Transverse colon (tissue), 4 donors: Measurements from ENCODE around the gene HOXA2. TPM values are rescaled to one million over a fixed set of nuclear protein-coding genes. Genes with fewer than 3 reads are reported as not detected.

Experiments
- DNase-seq: peaks from one replicate; pipeline ENCODE4 v3.0.0-alpha.2; 2019
- H3K27ac ChIP-seq, 4 donors: fragments of 200-600 bp; sonication (generic); 2 replicates each; pipeline ENCODE4 v1.5.1; 2016 to 2018; ENCODE audit warnings: inconsistent platforms in 4 of 4
- H3K27me3 ChIP-seq: fragments of 200-600 bp; sonication (generic); 2 replicates; pipeline ENCODE4 v1.5.1; 2017; ENCODE audit warnings: inconsistent platforms
- H3K36me3 ChIP-seq, 4 donors: fragments of 200-600 bp; sonication (generic); 2 replicates each; pipeline ENCODE4 v1.5.1; 2017 to 2019; ENCODE audit warnings: inconsistent platforms in 4 of 4
- H3K4me1 ChIP-seq, 4 donors: fragments of 200-600 bp; sonication (generic); 2 replicates each; pipeline ENCODE4 v1.5.1; 2017 to 2020; ENCODE audit warnings: inconsistent platforms in 4 of 4
- H3K4me3 ChIP-seq, 4 donors: fragments of 200-600 bp; sonication (generic); 1 replicate in 1 of 4; 2 replicates in 3 of 4; pipeline versions ENCODE4 v1.5.1 to v1.6.1; 2017 to 2019; ENCODE audit warnings: inconsistent platforms in 4 of 4
- H3K9me3 ChIP-seq, 2 donors: fragments of 200-600 bp; sonication (generic); 2 replicates each; pipeline ENCODE4 v1.5.1; 2017 to 2019; ENCODE audit warnings: inconsistent platforms in 2 of 2
- CTCF ChIP-seq, 5 experiments: fragments of 200-600 bp in 3 of 5; fragments of 450-650 bp in 2 of 5; sonication (generic) in 3 of 5; IDR thresholded peaks; 1 replicate in 2 of 5; 2 replicates in 3 of 5; pipeline ENCODE4 v1.5.1; 2016 to 2017; ENCODE audit warnings: antibody characterized with exemption in 5 of 5, inconsistent platforms in 3 of 5, mild to moderate bottlenecking in 2 of 5, moderate library complexity in 1 of 5
- EP300 ChIP-seq: sonication (generic); formaldehyde crosslinking; IDR thresholded peaks from one replicate; pipeline ENCODE4 v1.6.1; 2017; ENCODE audit warnings: antibody characterized with exemption, low read depth
- POLR2A ChIP-seq: fragments of 450-650 bp; IDR thresholded peaks from one replicate; pipeline ENCODE4 v1.6.1; 2016; ENCODE audit warnings: antibody characterized with exemption, mild to moderate bottlenecking, moderate library complexity
- POLR2AphosphoS5 ChIP-seq, 3 donors: sonication (generic); formaldehyde crosslinking; IDR thresholded peaks; one replicate each; pipeline ENCODE4 v1.6.1; 2016; ENCODE audit warnings: antibody characterized with exemption in 3 of 3
- WGBS, 2 donors: methylation state at CpG; one replicate each; pipeline ENCODE4 v1.1.5; 2018; ENCODE audit warnings: low coverage in 1 of 2; 5-methylcytosine and 5-hydroxymethylcytosine counted together
- in situ Hi-C, 4 donors: fragments of 200-750 bp; cut with MboI; loops; one replicate each; pipeline versions ENCODE4 v1.15.0 to v1.15.1; 2017; ENCODE audit warnings: low sequenced_read_pairs in 3 of 4, low pct_ligation_motif_present in 1 of 4, low pct_unique_long_range_greater_than_20kb in 1 of 4
- intact Hi-C: fragments of 100-400 bp; cut with DNase I; formaldehyde crosslinking; loops from one replicate; pipeline ENCODE4 v1.15.1; 2023; ENCODE audit warnings: low total_unique reads
- total RNA-seq, 4 donors: library from RNA; depleted of rRNA; stranded (reverse); fragments of >200 nt; gene quantifications; one replicate each; pipeline ENCODE4 v1.1.0, GENCODE V29; 2016

Gene HOXA2
- total RNA-seq, 4 donors from 2014 or later: 2.7 to 16.1 (median 5.2) TPM

- TF ChIP-seq EP300 (no peak), POLR2A (no peak), POLR2AphosphoS5 (IDR thresholded peaks at IDR 0.05) (no peak), CTCF (IDR thresholded peaks at IDR 0.05) (no peak)
- WGBS, 2 donors: 33 to 53% methylated on average over 7 of the region's 7 CpGs
- Histone ChIP-seq H3K4me3 (peak overlapping the region in 2 of 4 donors; percentile 19 to 37), H3K36me3 (no peaks in the 10 kb centered on the region), H3K4me1 (peaks cover 40 to 100% (median 87%) of the 10 kb centered on the region in 4 donors), H3K27me3 (no peaks in the 10 kb centered on the region), H3K27ac (peak overlapping the region; percentile 90 to 96 (median 92)), H3K9me3 (no peaks in the 10 kb centered on the region)
- no peak for DNase-seq
- intact Hi-C loops: no loop called here
- in situ Hi-C loops: no loop called here
Measured at GRCh38 chr7:27121684-27122076, 19.2 kb upstream of the HOXA2 start.

- no peaks in the 10 kb centered on the region for H3K36me3 ChIP-seq
- 42% methylated on average over 1 of the region's 1 CpG; no CpG with 5 or more reads in 1 of the 2 donors for WGBS, 2 donors
- DNase-seq: no peak
- TF ChIP-seq POLR2A: no peak
- no peak for TF ChIP-seq EP300
- TF ChIP-seq CTCF (IDR thresholded peaks at IDR 0.05): no peak
- TF ChIP-seq POLR2AphosphoS5 (IDR thresholded peaks at IDR 0.05): no peak
- H3K4me1 ChIP-seq: peaks cover 35 to 98% (median 73%) of the 10 kb centered on the region in 4 donors
- intact Hi-C loops: no loop called here
- H3K9me3 ChIP-seq: no peaks in the 10 kb centered on the region
- in situ Hi-C loops: no loop called here
- no peaks in the 10 kb centered on the region for H3K27me3 ChIP-seq
- H3K4me3 ChIP-seq: no peak overlapping the region
- H3K27ac ChIP-seq: peak overlapping the region; percentile 90 to 96 (median 92)
Measured at GRCh38 chr7:27119412-27119911, 17.0 kb upstream of the HOXA2 start.

GRCh38 chr7:27118580-27118979 is 16.1 kb upstream of the HOXA2 start:
- no peak for DNase-seq
- in situ Hi-C loops (no loop called here), intact Hi-C loops (no loop called here)
- TF ChIP-seq CTCF (IDR thresholded peaks at IDR 0.05): no peak
- TF ChIP-seq POLR2A: no peak
- no peak for TF ChIP-seq POLR2AphosphoS5 (IDR thresholded peaks at IDR 0.05)
- no peak for TF ChIP-seq EP300
- 35% methylated on average over 3 of the region's 3 CpGs; no CpG with 5 or more reads in 1 of the 2 donors for WGBS, 2 donors
- H3K9me3 ChIP-seq: no peaks in the 10 kb centered on the region
- H3K4me3 ChIP-seq: peak overlapping the region in 1 of 4 donors; percentile 59
- no peaks in the 10 kb centered on the region for H3K27me3 ChIP-seq
- peaks cover 28 to 95% (median 72%) of the 10 kb centered on the region in 4 donors for H3K4me1 ChIP-seq
- H3K36me3 ChIP-seq: no peaks in the 10 kb centered on the region
- H3K27ac ChIP-seq: peak overlapping the region; percentile 90 to 96 (median 92)

GRCh38 chr7:27117887-27118491 is 15.5 kb upstream of the HOXA2 start:
- Histone ChIP-seq H3K36me3 (no peaks in the 10 kb centered on the region), H3K9me3 (no peaks in the 10 kb centered on the region), H3K27me3 (no peaks in the 10 kb centered on the region), H3K27ac (peak overlapping the region; percentile 90 to 96 (median 92)), H3K4me1 (peaks cover 25 to 92% (median 73%) of the 10 kb centered on the region in 4 donors), H3K4me3 (peak overlapping the region; percentile 6 to 59 (median 26))
- DNase-seq: no peak
- in situ Hi-C loops (no loop called here), intact Hi-C loops (no loop called here)
- TF ChIP-seq POLR2A (no peak), CTCF (IDR thresholded peaks at IDR 0.05) (no peak), EP300 (no peak), POLR2AphosphoS5 (IDR thresholded peaks at IDR 0.05) (peak in 1 of 3 donors; percentile 19)
- 45 to 77% methylated on average over 8 to 19 of the region's 19 CpGs for WGBS, 2 donors
